HepG2 (cell line): Measurements from ENCODE around the gene SCYL1. TPM values are rescaled to one million over a fixed set of nuclear protein-coding genes. Genes with fewer than 3 reads are reported as not detected.

ENCODE experiments used
- ARNT2 ChIP-seq: sonication (generic); formaldehyde crosslinking; IDR thresholded peaks from 2 replicates; pipeline ENCODE4 v1.8.0; 2022; ENCODE audit warnings: mild to moderate bottlenecking, low read depth, missing genetic modification reagents, moderate library complexity
- ATF2 ChIP-seq: sonication (generic); formaldehyde crosslinking; IDR thresholded peaks from 2 replicates; pipeline ENCODE4 v1.4.0; 2020; ENCODE audit warnings: missing genetic modification reagents
- ELF3 ChIP-seq: IDR thresholded peaks from 2 replicates; pipeline ENCODE4 v1.6.1; 2016; ENCODE audit warnings: missing genetic modification reagents, missing compliant biosample characterization
- GABPA ChIP-seq, 2 experiments: IDR thresholded peaks; 2 replicates each; pipeline ENCODE4 v1.6.1; 2011 to 2016; ENCODE audit warnings: low read depth in 2 of 2, low read length in 1 of 2, missing biosample characterization in 1 of 2, missing genetic modification characterization in 1 of 2
- HNRNPUL1 ChIP-seq: fragments of 200-400 bp; formaldehyde crosslinking; IDR thresholded peaks from 2 replicates; pipeline ENCODE4 v1.6.1; 2017; ENCODE audit warnings: low read depth, mild to moderate bottlenecking, low read length, moderate library complexity
- KAT8 ChIP-seq: IDR thresholded peaks from 2 replicates; pipeline ENCODE4 v1.6.1; 2016; ENCODE audit warnings: missing genetic modification reagents, missing compliant biosample characterization
- MAF1 ChIP-seq: sonication (generic); formaldehyde crosslinking; IDR thresholded peaks from 2 replicates; pipeline ENCODE4 v1.5.0; 2020; ENCODE audit warnings: missing genetic modification reagents, borderline replicate concordance
- MXI1 ChIP-seq: IDR thresholded peaks from 3 replicates; pipeline ENCODE4 v1.6.1; 2012; ENCODE audit warnings: low read depth, low read length, inconsistent platforms, borderline replicate concordance
- NFKB2 ChIP-seq: sonication (generic); formaldehyde crosslinking; IDR thresholded peaks from 2 replicates; pipeline ENCODE4 v1.4.0; 2020; ENCODE audit warnings: missing genetic modification reagents, borderline replicate concordance
- NR2F1 ChIP-seq, 2 experiments: fragments of 450-650 bp in 1 of 2; formaldehyde crosslinking in 1 of 2; IDR thresholded peaks; 2 replicates each; pipeline versions ENCODE4 v1.5.0 to v1.6.1; 2016 to 2020; ENCODE audit warnings: mild to moderate bottlenecking in 1 of 2, missing compliant biosample characterization in 1 of 2, missing genetic modification reagents in 1 of 2, moderate library complexity in 1 of 2
- PITX1 ChIP-seq: sonication (generic); formaldehyde crosslinking; IDR thresholded peaks from 2 replicates; pipeline ENCODE4 v1.5.1; 2020; ENCODE audit warnings: mild to moderate bottlenecking, missing genetic modification reagents
- RXRA ChIP-seq: sonication (generic); formaldehyde crosslinking; IDR thresholded peaks from 2 replicates; pipeline ENCODE4 v1.5.1; 2020; ENCODE audit warnings: missing genetic modification reagents
- SIN3A ChIP-seq: IDR thresholded peaks from 2 replicates; pipeline ENCODE4 v1.6.1; 2011; ENCODE audit warnings: low read depth, mild to moderate bottlenecking, control low read depth, low read length, borderline replicate concordance
- SKIL ChIP-seq: sonication (generic); formaldehyde crosslinking; IDR thresholded peaks from 2 replicates; pipeline ENCODE4 v1.8.0; 2022; ENCODE audit warnings: missing genetic modification reagents, mild to moderate bottlenecking, moderate library complexity, borderline replicate concordance
- ZBTB25 ChIP-seq: IDR thresholded peaks from 2 replicates; pipeline ENCODE4 v1.6.1; 2018; ENCODE audit warnings: missing genetic modification reagents
- ZBTB7B ChIP-seq: sonication (generic); formaldehyde crosslinking; IDR thresholded peaks from 2 replicates; pipeline ENCODE4 v1.4.0; 2020; ENCODE audit warnings: missing genetic modification reagents
- ZNF30 ChIP-seq: sonication (generic); formaldehyde crosslinking; IDR thresholded peaks from 2 replicates; pipeline ENCODE4 v1.5.0; 2020; ENCODE audit warnings: mild to moderate bottlenecking, missing genetic modification reagents
- ZNF496 ChIP-seq: sonication (generic); formaldehyde crosslinking; IDR thresholded peaks from 2 replicates; pipeline ENCODE4 v1.8.1; 2023; ENCODE audit warnings: mild to moderate bottlenecking, moderate library complexity, missing genetic modification reagents; ENCODE audit not compliant: insufficient replicate concordance
- ZNF691 ChIP-seq: sonication (generic); formaldehyde crosslinking; IDR thresholded peaks from 2 replicates; pipeline ENCODE4 v1.4.0; 2020; ENCODE audit warnings: missing genetic modification reagents, low read depth, mild to moderate bottlenecking, borderline replicate concordance
- ZSCAN29 ChIP-seq: sonication (generic); formaldehyde crosslinking; conservative IDR thresholded peaks from 2 replicates; pipeline ENCODE4 v1.4.0; 2020; ENCODE audit warnings: mild to moderate bottlenecking, missing genetic modification reagents
- polyA plus RNA-seq, 8 experiments: library from polyadenylated mRNA; depleted of rRNA in 3 of 8; stranded (reverse) in 7 of 8; unstranded in 1 of 8; fragments of >200 nt; fragmentation: Illumina TruSeq in 4 of 8; extraction: Trizol in 4 of 8; gene quantifications; 2 replicates each; pipeline versions ENCODE4 v1.2.1 to v1.2.3, GENCODE V29; 2011 to 2016; ENCODE audit warnings: low read depth in 4 of 8, missing spikeins in 1 of 8, mixed read lengths in 1 of 8; ENCODE audit not compliant: insufficient read depth in 1 of 8
- total RNA-seq, 5 experiments: library from RNA; depleted of rRNA; stranded (reverse); fragments of >200 nt; fragmentation: Illumina TruSeq; extraction: Trizol; gene quantifications; 2 replicates each; pipeline ENCODE4 v1.2.3, GENCODE V29; 2016; ENCODE audit warnings: low read depth in 1 of 5

The SCYL1 gene
- total and polyA plus RNA-seq, 2 of the 13 experiments (the other 11 are each of a cell fraction or from before 2014, with no cell fraction given): 65.9 to 103 TPM

GRCh38 chr11:65551572-65552387, 26.9 kb downstream of the SCYL1 start (continued):
- TF ChIP-seq ZBTB25 (0 out of 2 replicates have a peak, but pooled peaks have one; percentile 21), PITX1 (CRISPR knock-in tag) (peak; percentile 76), HNRNPUL1 (no peak), SIN3A (0 out of 2 replicates have a peak, but pooled peaks have one; percentile 36), ZNF691 (0 out of 2 replicates have a peak, but pooled peaks have one; percentile 67), NFKB2 (0 out of 2 replicates have a peak, but pooled peaks have one; percentile 31), RXRA (peak; percentile 100), SKIL (CRISPR knock-in tag) (0 out of 2 replicates have a peak, but pooled peaks have one; percentile 10), ZNF496 (CRISPR knock-in tag) (no peak), MXI1 (peak; percentile 66; the same call in 1 of the 3 replicates), KAT8 (0 out of 2 replicates have a peak, but pooled peaks have one; percentile 24), ZNF30 (CRISPR knock-in tag) (no peak), ZSCAN29 (CRISPR knock-in tag) (no peak), ATF2 (CRISPR knock-in tag) (no peak), GABPA (IDR thresholded peaks at IDR 0.05; ENCODE audit: low read depth, low read length) (no peak), GABPA (CRISPR knock-in tag; IDR thresholded peaks at IDR 0.05; ENCODE audit: low read depth) (peak; percentile 19; the same call in 1 of the 2 replicates), NR2F1 (CRISPR knock-in tag; IDR thresholded peaks at IDR 0.05) (peak; percentile 95 to 98), ELF3 (CRISPR knock-in tag) (peak; percentile 72; the same call in 1 of the 2 replicates), MAF1 (no peak), ZBTB7B (CRISPR knock-in tag) (0 out of 2 replicates have a peak, but pooled peaks have one; percentile 11), ARNT2 (peak; percentile 38; the same call in 1 of the 2 replicates)
